GM12878 (cell line): ENCODE results near the gene WDR48. TPM values are rescaled to one million over a fixed set of nuclear protein-coding genes. Genes with fewer than 3 reads are reported as not detected.
A peak's percentile ranks its signal among the peaks of the same experiment; 100 is the strongest.

Experiments used
- ATF7 ChIP-seq: fragments of 450-650 bp; IDR thresholded peaks from 2 replicates; pipeline ENCODE4 v1.6.1; 2016; ENCODE audit warnings: low read depth, mild to moderate bottlenecking
- BHLHE40 ChIP-seq, 2 experiments: fragments of 450-650 bp in 1 of 2; IDR thresholded peaks; 2 replicates each; pipeline ENCODE4 v1.6.1; 2011 to 2017; ENCODE audit warnings: low read depth in 2 of 2, borderline replicate concordance in 1 of 2, improper control_type of control experiment in 1 of 2, low read length in 1 of 2, mild to moderate bottlenecking in 1 of 2
- CBFB ChIP-seq: IDR thresholded peaks from 2 replicates; pipeline ENCODE4 v1.6.1; 2016; ENCODE audit warnings: antibody characterized with exemption, low read depth
- CEBPB ChIP-seq, 2 experiments: fragments of 150-350 bp in 1 of 2; IDR thresholded peaks; 2 replicates each; pipeline ENCODE4 v1.6.1; 2012 to 2014; ENCODE audit warnings: low read depth in 2 of 2, low read length in 2 of 2, borderline replicate concordance in 1 of 2, inconsistent platforms in 1 of 2
- CHD4 ChIP-seq: fragments of 200-600 bp; sonication (generic); IDR thresholded peaks from 2 replicates; pipeline ENCODE4 v1.6.1; 2016; ENCODE audit warnings: mild to moderate bottlenecking
- CREM ChIP-seq: IDR thresholded peaks from 2 replicates; pipeline ENCODE4 v1.6.1; 2014; ENCODE audit warnings: antibody characterized with exemption, low read depth
- EED ChIP-seq: sonication (generic); IDR thresholded peaks from 2 replicates; pipeline ENCODE4 v1.6.1; 2016; ENCODE audit warnings: antibody characterized with exemption, low read depth
- EP300 ChIP-seq, 2 experiments: fragments of 150-350 bp in 1 of 2; IDR thresholded peaks; 2 replicates each; pipeline ENCODE4 v1.6.1; 2011 to 2012; ENCODE audit warnings: low read depth in 2 of 2, low read length in 2 of 2, borderline replicate concordance in 1 of 2, improper control_type of control experiment in 1 of 2, inconsistent platforms in 1 of 2; ENCODE audit not compliant: control insufficient read depth in 1 of 2
- FOS ChIP-seq: IDR thresholded peaks from 3 replicates; pipeline ENCODE4 v1.6.1; 2011; ENCODE audit warnings: borderline replicate concordance; ENCODE audit not compliant: insufficient read length; ENCODE audit errors: extremely low read depth
- GATAD2B ChIP-seq: fragments of 450-650 bp; conservative IDR thresholded peaks from 2 replicates; pipeline ENCODE4 v1.6.1; 2017; ENCODE audit warnings: low read depth, mild to moderate bottlenecking, moderate library complexity
- HCFC1 ChIP-seq: fragments of 150-350 bp; IDR thresholded peaks from 2 replicates; pipeline ENCODE4 v1.6.1; 2014; ENCODE audit warnings: low read length
- HDAC2 ChIP-seq: fragments of 200-600 bp; sonication (generic); IDR thresholded peaks from 2 replicates; pipeline ENCODE4 v1.6.1; 2017
- HDAC6 ChIP-seq: fragments of 200-600 bp; sonication (generic); IDR thresholded peaks from one replicate; pipeline ENCODE4 v1.8.0; 2017; ENCODE audit warnings: antibody characterized with exemption; ENCODE audit not compliant: unreplicated experiment
- IKZF1 ChIP-seq: fragments of 450-650 bp; conservative IDR thresholded peaks from 2 replicates; pipeline ENCODE4 v1.6.1; 2017; ENCODE audit warnings: antibody characterized with exemption, mild to moderate bottlenecking
- MEF2A ChIP-seq: IDR thresholded peaks from 2 replicates; pipeline ENCODE4 v1.6.1; 2011; ENCODE audit warnings: low read depth, mild to moderate bottlenecking, low read length, moderate library complexity; ENCODE audit not compliant: insufficient read depth
- MTA3 ChIP-seq: IDR thresholded peaks from 2 replicates; pipeline ENCODE4 v1.6.1; 2012; ENCODE audit warnings: low read length, inconsistent platforms, borderline replicate concordance
- MXI1 ChIP-seq: fragments of 150-350 bp; IDR thresholded peaks from 2 replicates; pipeline ENCODE4 v1.6.1; 2011; ENCODE audit warnings: low read depth, mild to moderate bottlenecking, inconsistent platforms, low read length, improper control_type of control experiment
- NBN ChIP-seq: fragments of 450-650 bp; IDR thresholded peaks from 2 replicates; pipeline ENCODE4 v1.6.1; 2016
- NFXL1 ChIP-seq: fragments of 450-650 bp; IDR thresholded peaks from 2 replicates; pipeline ENCODE4 v1.6.1; 2017; ENCODE audit warnings: antibody characterized with exemption, mild to moderate bottlenecking, borderline replicate concordance
- PAX5 ChIP-seq: IDR thresholded peaks from 2 replicates; pipeline ENCODE4 v1.6.1; 2011; ENCODE audit warnings: low read depth, low read length, borderline replicate concordance
- PAX8 ChIP-seq: fragments of 450-650 bp; IDR thresholded peaks from 2 replicates; pipeline ENCODE4 v1.6.1; 2017; ENCODE audit warnings: mild to moderate bottlenecking, moderate library complexity
- RAD51 ChIP-seq: fragments of 450-650 bp; IDR thresholded peaks from 2 replicates; pipeline ENCODE4 v1.6.1; 2016; ENCODE audit warnings: moderate library complexity, mild to moderate bottlenecking, inconsistent platforms
- RCOR1 ChIP-seq: conservative IDR thresholded peaks from 2 replicates; pipeline ENCODE4 v1.6.1; 2012; ENCODE audit warnings: low read depth, low read length, improper control_type of control experiment
- RFX5 ChIP-seq: IDR thresholded peaks from 2 replicates; pipeline ENCODE4 v1.6.1; 2011; ENCODE audit warnings: low read depth, low read length, improper control_type of control experiment
- SRF ChIP-seq, 2 experiments: IDR thresholded peaks; 2 replicates each; pipeline ENCODE4 v1.6.1; 2011; ENCODE audit warnings: low read depth in 2 of 2, low read length in 2 of 2, mild to moderate bottlenecking in 1 of 2, moderate library complexity in 1 of 2
- TBL1XR1 ChIP-seq: IDR thresholded peaks from 2 replicates; pipeline ENCODE4 v1.6.1; 2012; ENCODE audit warnings: low read depth, low read length, improper control_type of control experiment
- TCF12 ChIP-seq: IDR thresholded peaks from 2 replicates; pipeline ENCODE4 v1.6.1; 2011; ENCODE audit warnings: low read depth, mild to moderate bottlenecking, low read length
- TCF7 ChIP-seq: IDR thresholded peaks from 2 replicates; pipeline ENCODE4 v1.6.1; 2014; ENCODE audit warnings: antibody characterized with exemption, borderline replicate concordance
- YY1 ChIP-seq: IDR thresholded peaks from 2 replicates; pipeline ENCODE4 v1.6.1; 2011; ENCODE audit warnings: low read depth, mild to moderate bottlenecking, low read length
- ZBED1 ChIP-seq: IDR thresholded peaks from 2 replicates; pipeline ENCODE4 v1.6.1; 2016; ENCODE audit warnings: borderline replicate concordance
- ZNF217 ChIP-seq: fragments of 450-650 bp; IDR thresholded peaks from 2 replicates; pipeline ENCODE4 v1.6.1; 2017; ENCODE audit warnings: antibody characterized with exemption, mild to moderate bottlenecking
- polyA plus RNA-seq, 11 experiments: library from polyadenylated mRNA; depleted of rRNA in 4 of 11; unstranded in 6 of 11; stranded (reverse) in 5 of 11; fragments of >200 nt; fragmentation: Nextera tagmentation in 4 of 11; fragmentation: Illumina TruSeq in 1 of 11; extraction: Ambion mirVana in 4 of 11; extraction: Trizol in 1 of 11; gene quantifications; 1 replicate in 1 of 11; 2 replicates in 10 of 11; pipeline versions ENCODE4 v1.2.1 to v1.2.3, GENCODE V29; 2011 to 2016; ENCODE audit warnings: inconsistent platforms in 2 of 11, missing spikeins in 2 of 11, low read depth in 1 of 11
- total RNA-seq, 4 experiments: library from RNA; depleted of rRNA in 3 of 4; stranded (reverse); fragments of >200 nt in 3 of 4; fragmentation: Illumina TruSeq in 1 of 4; extraction: Trizol in 1 of 4; gene quantifications; 2 replicates each; pipeline versions ENCODE4 v1.2.1 to v1.2.3, GENCODE V29; 2013 to 2021
- TF ChIP-seq, protein P1 (sequence below): IDR thresholded peaks from 2 replicates; pipeline ENCODE4 v1.6.1; 2011; ENCODE audit warnings: mild to moderate bottlenecking, low read depth, low read length, moderate library complexity; ENCODE audit not compliant: insufficient replicate concordance
- TF ChIP-seq, protein P2 (sequence below): fragments of 150-350 bp; IDR thresholded peaks from 2 replicates; pipeline ENCODE4 v1.6.1; 2014; ENCODE audit warnings: mild to moderate bottlenecking, low read depth, low read length

WDR48 gene
- total and polyA plus RNA-seq, 10 of the 15 experiments (the other 5 are each of a cell fraction or from before 2014, with no cell fraction given) = 16.8 to 43.8 (median 29.0) TPM

DNA sequence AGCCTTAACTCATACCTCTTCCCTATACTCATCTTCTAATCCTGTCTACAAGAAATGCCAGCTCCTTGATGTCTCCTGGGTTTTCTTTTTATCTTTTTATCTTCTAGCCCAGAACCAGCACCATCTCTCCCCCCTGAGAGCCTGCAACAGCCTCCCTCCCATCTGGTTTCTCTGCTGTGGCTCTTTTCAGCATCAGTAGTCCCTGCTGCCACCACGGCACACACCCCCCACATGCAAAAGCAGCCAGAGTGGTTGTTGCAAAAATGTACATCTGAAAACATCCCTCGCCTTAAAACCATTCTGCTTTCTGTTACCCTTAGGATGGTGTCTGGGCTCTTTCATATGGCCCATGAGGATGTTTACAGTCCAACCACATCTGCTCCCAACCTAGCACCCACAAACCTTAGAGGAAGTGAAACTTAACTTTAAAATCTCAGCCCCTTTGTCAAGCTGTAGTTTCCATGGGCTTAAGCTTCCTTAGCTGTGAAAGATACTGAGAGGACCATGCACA lies 56.4 kb downstream of the WDR48 start (continued):
- peak; percentile 48; the same call in 1 of the 2 replicates for TF ChIP-seq CREM
- peak; percentile 73 for TF ChIP-seq MXI1
- TF ChIP-seq GATAD2B = 0 out of 2 replicates have a peak, but pooled peaks have one; percentile 29
- no peak for TF ChIP-seq HDAC2
- TF ChIP-seq YY1 = no peak
- TF ChIP-seq BHLHE40 (IDR thresholded peaks at IDR 0.05; ENCODE audit: borderline replicate concordance in 1 of 2, low read depth in 2 of 2, low read length in 1 of 2) = peak; percentile 67 to 75
- TF ChIP-seq EP300 (IDR thresholded peaks at IDR 0.05; ENCODE audit: borderline replicate concordance in 1 of 2, control insufficient read depth in 1 of 2, low read depth in 2 of 2, low read length in 2 of 2) = peak; percentile 68 to 75
- TF ChIP-seq, protein P1, sequence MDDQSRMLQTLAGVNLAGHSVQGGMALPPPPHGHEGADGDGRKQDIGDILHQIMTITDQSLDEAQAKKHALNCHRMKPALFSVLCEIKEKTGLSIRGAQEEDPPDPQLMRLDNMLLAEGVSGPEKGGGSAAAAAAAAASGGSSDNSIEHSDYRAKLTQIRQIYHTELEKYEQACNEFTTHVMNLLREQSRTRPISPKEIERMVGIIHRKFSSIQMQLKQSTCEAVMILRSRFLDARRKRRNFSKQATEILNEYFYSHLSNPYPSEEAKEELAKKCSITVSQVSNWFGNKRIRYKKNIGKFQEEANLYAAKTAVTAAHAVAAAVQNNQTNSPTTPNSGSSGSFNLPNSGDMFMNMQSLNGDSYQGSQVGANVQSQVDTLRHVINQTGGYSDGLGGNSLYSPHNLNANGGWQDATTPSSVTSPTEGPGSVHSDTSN = no peak
- TF ChIP-seq CBFB = 0 out of 2 replicates have a peak, but pooled peaks have one; percentile 16
- TF ChIP-seq, protein P2, sequence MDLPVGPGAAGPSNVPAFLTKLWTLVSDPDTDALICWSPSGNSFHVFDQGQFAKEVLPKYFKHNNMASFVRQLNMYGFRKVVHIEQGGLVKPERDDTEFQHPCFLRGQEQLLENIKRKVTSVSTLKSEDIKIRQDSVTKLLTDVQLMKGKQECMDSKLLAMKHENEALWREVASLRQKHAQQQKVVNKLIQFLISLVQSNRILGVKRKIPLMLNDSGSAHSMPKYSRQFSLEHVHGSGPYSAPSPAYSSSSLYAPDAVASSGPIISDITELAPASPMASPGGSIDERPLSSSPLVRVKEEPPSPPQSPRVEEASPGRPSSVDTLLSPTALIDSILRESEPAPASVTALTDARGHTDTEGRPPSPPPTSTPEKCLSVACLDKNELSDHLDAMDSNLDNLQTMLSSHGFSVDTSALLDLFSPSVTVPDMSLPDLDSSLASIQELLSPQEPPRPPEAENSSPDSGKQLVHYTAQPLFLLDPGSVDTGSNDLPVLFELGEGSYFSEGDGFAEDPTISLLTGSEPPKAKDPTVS = no peak
- TF ChIP-seq TCF7 = no peak
- peak; percentile 86; the same call in 1 of the 2 replicates for TF ChIP-seq RCOR1
- no peak for TF ChIP-seq CHD4
- TF ChIP-seq ZNF217 = no peak
- peak; percentile 60; the same call in 1 of the 2 replicates for TF ChIP-seq TBL1XR1
- no peak for TF ChIP-seq PAX8
- TF ChIP-seq ZBED1 = 0 out of 2 replicates have a peak, but pooled peaks have one; percentile 43
- TF ChIP-seq FOS = no peak
- TF ChIP-seq MTA3 = peak; percentile 59; the same call in 1 of the 2 replicates
- peak; percentile 42; the same call in 1 of the 2 replicates for TF ChIP-seq TCF12
- no peak for TF ChIP-seq HDAC6
- TF ChIP-seq MEF2A = peak; percentile 60; the same call in 1 of the 2 replicates
- TF ChIP-seq SRF (IDR thresholded peaks at IDR 0.05; ENCODE audit: low read depth in 2 of 2, low read length in 2 of 2) = no peak
- TF ChIP-seq RFX5 = no peak
- no peak for TF ChIP-seq RAD51
- no peak for TF ChIP-seq NFXL1
- TF ChIP-seq NBN = peak; percentile 56; the same call in 1 of the 2 replicates
- TF ChIP-seq IKZF1 = peak; percentile 86
- peak; percentile 41 for TF ChIP-seq ATF7
- peak; percentile 45; the same call in 1 of the 2 replicates for TF ChIP-seq PAX5
- TF ChIP-seq HCFC1 = no peak
- no peak for TF ChIP-seq CEBPB (IDR thresholded peaks at IDR 0.05; ENCODE audit: borderline replicate concordance in 1 of 2, low read depth in 2 of 2, low read length in 2 of 2)
- peak; percentile 72 for TF ChIP-seq EED
